Neural progenitor cell (in vitro differentiated cells): ENCODE data around the gene TP63. TPM values are rescaled to one million over a fixed set of nuclear protein-coding genes. Genes with fewer than 3 reads are reported as not detected.

Experiments
- DNase-seq: peaks from one replicate; pipeline ENCODE4 v3.0.0-alpha.2; 2016; ENCODE audit warnings: low spot score
- H2AFZ ChIP-seq: fragments of 200-600 bp; sonication (generic); replicated peaks from 2 replicates; pipeline ENCODE4 v1.6.1; 2016; ENCODE audit warnings: antibody characterized with exemption
- H3F3A ChIP-seq: fragments of 200-600 bp; sonication (generic); 2 replicates; pipeline ENCODE4 v1.6.1; 2016; ENCODE audit warnings: antibody characterized with exemption, low read depth
- H3K27ac ChIP-seq: fragments of 200-600 bp; sonication (generic); 2 replicates; pipeline ENCODE4 v1.5.1; 2016; ENCODE audit warnings: mild to moderate bottlenecking
- H3K27me3 ChIP-seq: fragments of 200-600 bp; sonication (generic); 2 replicates; pipeline ENCODE4 v1.6.1; 2016; ENCODE audit warnings: mild to moderate bottlenecking, moderate library complexity
- H3K36me3 ChIP-seq: fragments of 200-600 bp; sonication (generic); 2 replicates; pipeline ENCODE4 v1.5.1; 2016
- H3K4me1 ChIP-seq: fragments of 200-600 bp; sonication (generic); 2 replicates; pipeline ENCODE4 v1.6.1; 2016; ENCODE audit warnings: mixed run types
- H3K4me2 ChIP-seq: fragments of 200-600 bp; sonication (generic); 2 replicates; pipeline ENCODE4 v1.6.1; 2016
- H3K4me3 ChIP-seq: fragments of 200-600 bp; sonication (generic); 2 replicates; pipeline ENCODE4 v1.5.1; 2016
- H3K79me2 ChIP-seq: fragments of 200-600 bp; sonication (generic); 2 replicates; pipeline ENCODE4 v1.6.1; 2016; ENCODE audit warnings: low read depth
- H3K9ac ChIP-seq: fragments of 200-600 bp; sonication (generic); 2 replicates; pipeline ENCODE4 v1.6.1; 2016
- H3K9me3 ChIP-seq: fragments of 200-600 bp; sonication (generic); 2 replicates; pipeline ENCODE4 v1.5.1; 2016; ENCODE audit warnings: low read depth
- H4K20me1 ChIP-seq: fragments of 200-600 bp; sonication (generic); 2 replicates; pipeline ENCODE4 v1.6.1; 2016; ENCODE audit warnings: low read depth
- H3K27ac Mint-ChIP-seq: 3 replicates; pipeline ENCODE4 v1.8.0; 2021; ENCODE audit warnings: mixed read lengths
- H3K27me3 Mint-ChIP-seq: 2 replicates; pipeline ENCODE4 v1.8.0; 2022; ENCODE audit warnings: low read depth, mild to moderate bottlenecking, inconsistent platforms, moderate library complexity, mixed read lengths; ENCODE audit not compliant: insufficient read depth
- H3K36me3 Mint-ChIP-seq: 3 replicates; pipeline ENCODE4 v1.8.0; 2021; ENCODE audit warnings: mixed read lengths
- H3K4me1 Mint-ChIP-seq: 3 replicates; pipeline ENCODE4 v1.8.0; 2021; ENCODE audit warnings: mixed read lengths
- H3K4me3 Mint-ChIP-seq: 3 replicates; pipeline ENCODE4 v1.8.0; 2021; ENCODE audit warnings: mild to moderate bottlenecking, moderate library complexity, mixed read lengths
- H3K9me3 Mint-ChIP-seq: 3 replicates; pipeline ENCODE4 v1.8.0; 2020; ENCODE audit warnings: mixed read lengths
- EZH2 ChIP-seq: fragments of 200-600 bp; sonication (generic); IDR thresholded peaks from 2 replicates; pipeline ENCODE4 v1.6.1; 2017; ENCODE audit warnings: antibody characterized with exemption, mild to moderate bottlenecking, moderate library complexity
- EZH2phosphoT487 ChIP-seq: fragments of 200-600 bp; sonication (generic); IDR thresholded peaks from 2 replicates; pipeline ENCODE4 v1.6.1; 2017; ENCODE audit warnings: antibody characterized with exemption
- total RNA-seq: library from RNA; depleted of rRNA; stranded (reverse); fragments of >200 nt; gene quantifications from 2 replicates; pipeline ENCODE4 v1.2.3, GENCODE V29; 2015; ENCODE audit warnings: low replicate concordance
- TF ChIP-seq, protein P1 (sequence below): fragments of 200-600 bp; sonication (generic); IDR thresholded peaks from 2 replicates; pipeline ENCODE4 v1.5.1; 2017; ENCODE audit warnings: antibody characterized with exemption, mild to moderate bottlenecking

Gene TP63
- total RNA-seq, 1 donor from 2014 or later = 0.62 TPM

DNA sequence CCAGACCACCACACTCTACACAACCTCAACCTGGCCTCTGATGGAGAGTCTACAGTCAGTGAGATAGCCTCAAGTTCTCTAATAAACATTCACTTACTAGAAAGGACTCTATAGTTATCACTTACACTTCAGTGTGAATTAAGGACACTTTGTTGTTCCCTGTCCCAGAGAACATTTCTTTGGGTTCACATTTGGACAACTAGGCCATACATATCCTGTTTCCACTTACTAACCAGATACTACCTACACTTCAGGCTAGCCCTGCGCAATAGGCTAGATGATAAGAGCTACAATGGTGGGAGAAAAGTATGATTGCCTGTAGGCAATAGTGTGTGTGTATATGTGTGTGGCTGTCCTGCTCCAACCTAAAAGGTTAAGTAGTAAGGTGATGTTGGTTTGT is 72.7 kb downstream of the TP63 start:
- no peaks in the 10 kb centered on the region for H3K27me3 ChIP-seq
- no peak overlapping the region for H3K9ac ChIP-seq
- Mint-ChIP-seq H3K4me1 (peaks cover 6% of the 10 kb centered on the region), H3K36me3 (no peaks in the 10 kb centered on the region), H3K27ac (no peak overlapping the region), H3K4me3 (no peak overlapping the region), H3K9me3 (no peaks in the 10 kb centered on the region), H3K27me3 (no peaks in the 10 kb centered on the region)
- no peaks in the 10 kb centered on the region for H4K20me1 ChIP-seq
- DNase-seq = no peak
- H3F3A ChIP-seq = peaks cover 20% of the 10 kb centered on the region
- TF ChIP-seq EZH2 (no peak), EZH2phosphoT487 (no peak)
- TF ChIP-seq, protein P1, sequence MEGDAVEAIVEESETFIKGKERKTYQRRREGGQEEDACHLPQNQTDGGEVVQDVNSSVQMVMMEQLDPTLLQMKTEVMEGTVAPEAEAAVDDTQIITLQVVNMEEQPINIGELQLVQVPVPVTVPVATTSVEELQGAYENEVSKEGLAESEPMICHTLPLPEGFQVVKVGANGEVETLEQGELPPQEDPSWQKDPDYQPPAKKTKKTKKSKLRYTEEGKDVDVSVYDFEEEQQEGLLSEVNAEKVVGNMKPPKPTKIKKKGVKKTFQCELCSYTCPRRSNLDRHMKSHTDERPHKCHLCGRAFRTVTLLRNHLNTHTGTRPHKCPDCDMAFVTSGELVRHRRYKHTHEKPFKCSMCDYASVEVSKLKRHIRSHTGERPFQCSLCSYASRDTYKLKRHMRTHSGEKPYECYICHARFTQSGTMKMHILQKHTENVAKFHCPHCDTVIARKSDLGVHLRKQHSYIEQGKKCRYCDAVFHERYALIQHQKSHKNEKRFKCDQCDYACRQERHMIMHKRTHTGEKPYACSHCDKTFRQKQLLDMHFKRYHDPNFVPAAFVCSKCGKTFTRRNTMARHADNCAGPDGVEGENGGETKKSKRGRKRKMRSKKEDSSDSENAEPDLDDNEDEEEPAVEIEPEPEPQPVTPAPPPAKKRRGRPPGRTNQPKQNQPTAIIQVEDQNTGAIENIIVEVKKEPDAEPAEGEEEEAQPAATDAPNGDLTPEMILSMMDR = no peak
- peaks cover 21% of the 10 kb centered on the region for H3K4me1 ChIP-seq
- no peaks in the 10 kb centered on the region for H3K79me2 ChIP-seq
- H2AFZ ChIP-seq = no peak overlapping the region
- no peaks in the 10 kb centered on the region for H3K9me3 ChIP-seq
- H3K4me3 ChIP-seq = no peak overlapping the region
- H3K27ac ChIP-seq = no peak overlapping the region
- H3K4me2 ChIP-seq = no peak overlapping the region
- H3K36me3 ChIP-seq = no peaks in the 10 kb centered on the region

DNA sequence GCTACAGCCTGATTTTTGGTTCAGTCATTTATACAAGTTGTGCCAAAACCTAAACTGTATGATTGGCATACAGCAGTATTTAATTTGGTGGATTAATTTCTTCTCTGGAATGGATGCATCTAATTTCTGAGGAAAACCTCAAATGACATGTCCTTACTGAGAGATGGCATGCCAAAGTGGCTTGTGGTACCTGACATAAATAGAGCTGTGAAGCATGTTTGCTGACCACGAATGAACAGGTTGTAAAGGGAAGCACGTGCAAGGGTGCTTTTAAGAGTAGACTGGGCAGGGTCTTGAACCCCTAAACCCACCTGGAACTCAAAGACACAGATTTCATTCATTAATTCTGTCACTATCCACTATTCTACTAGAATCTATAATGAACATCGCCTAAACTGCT is 77.2 kb downstream of the TP63 start:
- Histone ChIP-seq H4K20me1 (no peaks in the 10 kb centered on the region), H3F3A (peaks cover 5% of the 10 kb centered on the region), H3K79me2 (no peaks in the 10 kb centered on the region), H3K27ac (no peak overlapping the region), H2AFZ (no peak overlapping the region), H3K4me1 (no peaks in the 10 kb centered on the region), H3K4me3 (no peak overlapping the region), H3K4me2 (no peak overlapping the region), H3K9me3 (no peaks in the 10 kb centered on the region), H3K9ac (no peak overlapping the region), H3K27me3 (no peaks in the 10 kb centered on the region), H3K36me3 (no peaks in the 10 kb centered on the region)
- Mint-ChIP-seq H3K9me3 (no peaks in the 10 kb centered on the region), H3K27me3 (no peaks in the 10 kb centered on the region), H3K36me3 (no peaks in the 10 kb centered on the region), H3K4me3 (no peak overlapping the region), H3K4me1 (peaks cover 6% of the 10 kb centered on the region), H3K27ac (no peak overlapping the region)
- no peak for TF ChIP-seq EZH2phosphoT487
- no peak for TF ChIP-seq EZH2
- TF ChIP-seq, protein P1 = no peak
- DNase-seq = no peak

DNA sequence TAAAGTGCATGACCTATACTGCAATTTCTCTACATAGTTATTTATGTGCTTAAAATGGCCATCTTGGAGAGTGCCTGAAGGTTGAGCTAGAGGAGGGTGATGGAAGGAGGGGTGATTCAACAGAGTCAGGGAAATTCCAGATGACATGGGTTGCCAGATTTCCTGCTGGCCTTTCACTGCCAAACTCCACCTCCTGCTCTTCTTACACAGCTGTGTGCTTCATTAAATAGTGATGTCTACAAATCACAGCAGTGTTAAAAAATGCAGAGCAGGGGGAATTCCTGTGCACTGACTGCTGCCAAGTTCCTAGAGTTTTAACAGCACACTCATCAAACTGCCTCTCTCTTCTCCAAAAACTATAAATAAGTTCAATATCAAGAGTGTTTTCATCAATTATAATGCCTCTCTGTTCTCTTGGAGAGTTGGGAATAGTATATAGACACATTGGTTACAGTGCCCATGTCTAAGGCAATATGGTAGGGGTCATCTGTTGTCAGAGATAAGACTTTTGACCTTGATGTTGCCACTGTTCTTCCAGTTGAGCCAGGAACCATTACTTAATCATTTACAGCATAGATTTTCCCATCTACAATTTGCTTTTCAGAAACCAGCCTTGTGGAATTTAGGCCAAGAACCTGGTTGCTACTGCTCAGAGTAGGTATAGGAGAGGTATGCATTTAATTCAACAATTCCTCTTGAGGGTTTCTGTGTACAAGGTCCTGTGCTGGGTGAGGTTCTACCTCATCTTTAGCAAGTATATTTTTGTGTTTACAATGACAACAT is 79.6 kb downstream of the TP63 start:
- TF ChIP-seq, protein P1 = no peak
- TF ChIP-seq EZH2 (no peak), EZH2phosphoT487 (no peak)
- no peaks in the 10 kb centered on the region for H3K36me3 Mint-ChIP-seq
- no peaks in the 10 kb centered on the region for H3K9me3 ChIP-seq
- no peaks in the 10 kb centered on the region for H3K27me3 Mint-ChIP-seq
- no peak overlapping the region for H3K4me2 ChIP-seq
- H3K9me3 Mint-ChIP-seq = no peaks in the 10 kb centered on the region
- H4K20me1 ChIP-seq = no peaks in the 10 kb centered on the region
- H3K9ac ChIP-seq = no peak overlapping the region
- H3F3A ChIP-seq = no peaks in the 10 kb centered on the region
- H3K4me3 Mint-ChIP-seq = no peak overlapping the region
- no peaks in the 10 kb centered on the region for H3K79me2 ChIP-seq
- peaks cover 6% of the 10 kb centered on the region for H3K4me1 Mint-ChIP-seq
- DNase-seq = no peak
- H3K27ac Mint-ChIP-seq = no peak overlapping the region
- H3K27ac ChIP-seq = no peak overlapping the region
- H3K4me1 ChIP-seq = no peaks in the 10 kb centered on the region
- H3K27me3 ChIP-seq = no peaks in the 10 kb centered on the region
- H2AFZ ChIP-seq = no peak overlapping the region
- H3K4me3 ChIP-seq = no peak overlapping the region
- H3K36me3 ChIP-seq = no peaks in the 10 kb centered on the region
